ENCODE measurements around the gene ATP2A2.
"Not testable (repeated sequence)": the region's sequence is repeated elsewhere in the genome, so short reads cannot be mapped to it uniquely, and the experiment has no call there.

ATP2A2 gene

DNA sequence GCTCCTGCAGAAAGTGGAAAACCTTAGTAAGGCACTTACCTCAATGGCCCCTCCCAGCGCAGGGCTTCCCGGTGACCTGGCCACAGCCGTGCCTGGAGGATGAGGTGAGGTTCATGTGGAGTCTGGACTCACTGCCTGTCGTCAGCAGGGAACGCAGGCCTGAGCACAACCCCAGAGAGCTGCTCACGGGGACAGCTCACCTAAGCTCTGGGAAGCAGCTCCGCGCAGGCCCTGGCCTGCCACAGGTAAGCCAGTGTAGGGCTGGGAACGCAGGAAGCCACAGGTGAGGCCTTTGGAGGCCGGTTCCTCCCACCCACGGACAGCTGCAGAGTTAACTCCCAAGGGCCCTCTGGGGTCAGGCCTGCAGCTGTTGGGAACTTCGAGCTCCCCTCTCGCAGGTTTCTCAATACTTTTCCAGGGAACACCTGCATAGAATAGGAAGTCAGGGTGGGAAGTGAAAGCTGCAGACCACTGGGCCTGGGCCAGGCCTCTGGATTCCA is 89.7 kb downstream of the ATP2A2 start:
- no peak for DNase-seq (ENCODE audit: low read depth)

DNA sequence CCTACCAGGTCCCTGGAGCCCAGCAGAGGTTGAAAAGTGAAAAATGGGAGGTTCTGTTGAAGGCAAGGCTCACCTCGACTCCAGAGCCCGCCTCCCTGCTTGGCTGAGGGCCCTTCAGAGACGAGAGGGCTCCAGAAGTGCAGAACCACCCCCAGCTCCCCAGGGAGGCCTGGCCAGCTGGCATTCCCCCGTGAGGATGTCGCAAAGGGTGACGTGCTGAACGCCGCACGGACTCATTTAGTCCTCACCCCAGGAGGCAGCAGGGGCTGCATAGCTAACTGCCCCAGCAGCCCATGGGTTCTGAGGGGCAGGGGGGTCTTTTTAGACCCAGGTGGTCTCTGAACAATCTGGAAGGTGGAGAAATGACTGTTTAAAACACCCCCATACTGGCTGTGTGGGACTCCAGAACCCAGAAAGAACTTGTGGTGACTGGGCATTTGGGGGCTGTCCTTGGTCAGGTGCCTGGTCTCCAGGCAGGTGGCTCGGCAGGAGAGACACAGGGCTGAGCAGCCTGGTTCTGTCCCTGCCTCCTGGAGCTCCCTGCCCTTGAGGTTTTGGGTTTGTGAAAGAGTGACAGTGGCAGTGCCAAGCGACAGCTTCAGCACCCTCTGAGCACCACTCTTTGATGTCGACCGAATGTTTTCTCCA is 90.5 kb downstream of the ATP2A2 start:
- no peak for DNase-seq (ENCODE audit: low read depth)

DNA sequence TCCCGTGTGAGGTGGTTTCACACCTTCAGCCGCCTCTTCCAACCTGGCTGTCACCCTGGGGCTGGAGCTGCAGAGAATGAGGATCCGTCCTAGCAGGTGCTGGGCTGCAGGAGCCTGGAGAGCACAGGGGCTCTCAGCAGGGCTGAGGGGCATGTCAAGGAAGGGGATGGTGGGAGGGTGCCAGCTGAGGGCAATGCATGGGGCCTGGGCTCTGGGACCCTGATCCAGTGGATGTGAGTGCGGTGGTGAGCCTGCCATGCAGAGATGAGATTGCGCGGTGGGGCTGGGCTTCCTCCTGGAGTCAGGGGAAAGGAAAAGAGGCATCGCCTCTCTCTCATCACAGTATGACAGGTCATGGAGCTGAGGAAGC is 91.0 kb downstream of the ATP2A2 start:
- DNase-seq (ENCODE audit: low read depth): no peak

DNA sequence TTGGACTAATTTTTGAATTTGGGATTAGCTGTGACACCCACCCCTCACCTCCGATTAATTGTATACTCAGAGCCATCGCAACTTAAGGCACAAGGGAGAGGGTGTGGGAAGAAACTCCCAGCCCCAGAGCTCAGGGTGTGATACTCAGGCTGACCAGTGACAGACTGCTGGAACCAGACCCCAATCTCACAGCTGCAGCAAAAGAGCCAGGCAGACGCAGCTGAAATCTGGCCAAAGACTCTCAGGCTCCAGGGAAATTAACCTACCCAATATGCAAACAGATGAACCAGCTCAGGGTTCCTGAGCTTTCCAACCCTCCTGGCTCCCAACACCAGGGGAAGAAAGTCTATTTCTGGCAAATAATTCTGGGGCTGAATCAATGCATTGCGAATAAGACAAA is 92.0 kb downstream of the ATP2A2 start:
- DNase-seq (ENCODE audit: low read depth): no peak

GRCh38 chr12:110373425-110373824 is 92.4 kb downstream of the ATP2A2 start:
- no peak for DNase-seq (ENCODE audit: low read depth)

GRCh38 chr12:110373962-110374611 is 93.0 kb downstream of the ATP2A2 start:
- no peak for DNase-seq (ENCODE audit: low read depth)

DNA sequence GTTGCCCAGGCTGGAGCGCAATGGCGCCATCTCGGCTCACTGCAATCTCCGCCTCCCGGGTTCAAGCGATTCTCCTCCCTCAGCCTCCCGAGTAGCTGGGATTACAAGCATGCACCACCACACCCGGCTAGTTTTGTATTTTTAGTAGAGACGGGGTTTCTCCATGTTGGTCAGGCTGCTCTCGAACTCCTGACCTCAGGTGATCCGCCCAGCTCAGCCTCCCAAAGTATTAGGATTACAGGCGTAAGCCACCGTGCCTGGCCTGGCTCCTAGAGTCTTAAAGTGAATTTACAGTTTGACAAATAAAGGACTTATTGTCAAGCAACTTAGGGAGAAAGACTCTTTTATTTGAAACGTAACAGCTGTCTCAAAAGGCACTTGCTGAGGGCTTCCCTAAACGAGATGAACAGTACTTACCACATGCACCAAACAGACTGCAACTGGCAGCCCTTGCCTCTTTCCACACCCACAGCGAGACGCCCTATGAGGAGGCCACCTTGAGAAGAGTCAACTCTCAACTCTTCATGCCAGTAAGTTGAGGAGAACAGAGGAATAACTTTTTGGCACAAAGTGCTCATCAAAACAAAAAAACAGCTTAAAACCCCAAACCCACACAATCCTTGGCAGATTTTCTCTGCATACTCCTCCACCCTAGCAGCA is 97.2 kb downstream of the ATP2A2 start:
- not testable (repeated sequence) for DNase-seq (ENCODE audit: low read depth)

- no peak for DNase-seq (ENCODE audit: low read depth)
Measured at GRCh38 chr12:110379197-110379596, 98.2 kb downstream of the ATP2A2 start.

DNA sequence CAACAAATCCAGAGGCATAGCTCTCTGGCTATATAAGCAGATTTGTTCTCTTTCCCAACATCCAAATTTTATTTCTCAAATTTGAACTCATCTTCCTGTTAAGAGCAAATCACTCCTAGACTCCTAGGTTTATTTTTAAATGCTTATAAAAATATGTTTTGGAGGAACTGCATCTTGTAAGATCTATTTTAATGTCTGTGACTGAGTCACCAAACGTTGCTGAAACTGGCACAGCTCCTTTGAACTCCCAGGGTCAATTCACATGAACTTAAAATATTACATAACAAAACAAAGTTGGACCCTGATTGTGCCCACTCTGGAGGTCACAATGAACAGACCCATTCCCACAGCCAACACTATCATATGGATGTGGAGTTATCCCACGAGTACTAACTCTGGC is 98.6 kb downstream of the ATP2A2 start:
- no peak for DNase-seq (ENCODE audit: low read depth)

- DNase-seq (ENCODE audit: low read depth): no peak
Measured at GRCh38 chr12:110382683-110383082, 101.6 kb downstream of the ATP2A2 start.
